K562 (cell line): ENCODE data around the gene IFNGR2. TPM values are rescaled to one million over a fixed set of nuclear protein-coding genes. Genes with fewer than 3 reads are reported as not detected.

Experiments
- DIDO1 ChIP-seq: fragments of 450-650 bp; IDR thresholded peaks from 2 replicates; pipeline ENCODE4 v1.6.1; 2016; ENCODE audit warnings: low read depth, missing biosample characterization, missing genetic modification characterization
- ELF1 ChIP-seq: fragments of 200-800 bp; sonication (Bioruptor generic); IDR thresholded peaks from 2 replicates; pipeline ENCODE4 v1.6.1; 2016; ENCODE audit warnings: missing genetic modification characterization, missing compliant biosample characterization
- FOXA3 ChIP-seq, 2 experiments: fragments of 450-650 bp in 1 of 2; sonication (generic) in 1 of 2; formaldehyde crosslinking; IDR thresholded peaks in 1 of 2; conservative IDR thresholded peaks in 1 of 2; 2 replicates each; pipeline versions ENCODE4 v1.4.0 to v1.8.0; 2020 to 2022; ENCODE audit warnings: mild to moderate bottlenecking in 2 of 2, missing genetic modification reagents in 1 of 2
- HDAC3 ChIP-seq: fragments of 450-650 bp; IDR thresholded peaks from 2 replicates; pipeline ENCODE4 v1.6.1; 2018; ENCODE audit warnings: borderline replicate concordance, mild to moderate bottlenecking, moderate library complexity; ENCODE audit not compliant: partially characterized antibody
- HMG20B ChIP-seq: fragments of 250-450 bp; sonication (Bioruptor Pico); IDR thresholded peaks from 2 replicates; pipeline ENCODE4 v1.5.0; 2021; ENCODE audit warnings: mild to moderate bottlenecking
- MYNN ChIP-seq, 2 experiments: sonication (generic); formaldehyde crosslinking in 1 of 2; IDR thresholded peaks; 2 replicates each; pipeline versions ENCODE4 v1.5.0 to v1.6.1; 2016 to 2020; ENCODE audit warnings: antibody characterized with exemption in 1 of 2, missing genetic modification reagents in 1 of 2
- NFIX ChIP-seq: fragments of 250-450 bp; sonication (Bioruptor Pico); IDR thresholded peaks from 2 replicates; pipeline ENCODE4 v1.4.0; 2020; ENCODE audit warnings: low read depth, mild to moderate bottlenecking, moderate library complexity
- NFRKB ChIP-seq: fragments of 450-650 bp; IDR thresholded peaks from 2 replicates; pipeline ENCODE4 v1.6.1; 2016; ENCODE audit warnings: low read depth
- RAD51 ChIP-seq: fragments of 450-650 bp; IDR thresholded peaks from 2 replicates; pipeline ENCODE4 v1.7.1; 2016; ENCODE audit warnings: low read depth, mild to moderate bottlenecking, borderline replicate concordance
- RBM22 ChIP-seq: fragments of 200-400 bp; formaldehyde crosslinking; IDR thresholded peaks from 2 replicates; pipeline ENCODE4 v1.6.1; 2018; ENCODE audit warnings: low read length, low read depth; ENCODE audit not compliant: poor library complexity, severe bottlenecking
- STAG1 ChIP-seq: sonication (generic); formaldehyde crosslinking; IDR thresholded peaks from 2 replicates; pipeline ENCODE4 v1.5.0; 2020; ENCODE audit warnings: missing genetic modification reagents, borderline replicate concordance
- TCF7L2 ChIP-seq: fragments of 150-350 bp; IDR thresholded peaks from 2 replicates; pipeline ENCODE4 v1.6.1; 2016; ENCODE audit warnings: low read depth, mild to moderate bottlenecking, low read length, moderate library complexity
- TSHZ1 ChIP-seq: fragments of 250-450 bp; sonication (Bioruptor Pico); IDR thresholded peaks from 2 replicates; pipeline ENCODE4 v1.4.0; 2020; ENCODE audit warnings: mild to moderate bottlenecking, moderate library complexity
- ZNF12 ChIP-seq: sonication (generic); formaldehyde crosslinking; IDR thresholded peaks from 2 replicates; pipeline ENCODE4 v1.4.0; 2020; ENCODE audit warnings: mild to moderate bottlenecking, missing genetic modification reagents
- ZNF24 ChIP-seq: fragments of 450-650 bp; IDR thresholded peaks from 2 replicates; pipeline ENCODE4 v1.6.1; 2016
- ZNF445 ChIP-seq: fragments of 250-450 bp; sonication (Bioruptor Pico); IDR thresholded peaks from 2 replicates; pipeline ENCODE4 v1.4.0; 2020; ENCODE audit warnings: low read depth, mild to moderate bottlenecking, moderate library complexity
- ZNF512 ChIP-seq: IDR thresholded peaks from 2 replicates; pipeline ENCODE4 v1.6.1; 2016; ENCODE audit warnings: missing genetic modification characterization, missing compliant biosample characterization
- ZNF785 ChIP-seq: fragments of 250-450 bp; sonication (Bioruptor Pico); IDR thresholded peaks from 2 replicates; pipeline ENCODE4 v1.4.0; 2020; ENCODE audit warnings: mild to moderate bottlenecking
- polyA plus RNA-seq, 8 experiments: library from polyadenylated mRNA; depleted of rRNA in 4 of 8; stranded (reverse) in 5 of 8; unstranded in 3 of 8; fragments of >200 nt; fragmentation: Nextera tagmentation in 2 of 8; fragmentation: Illumina TruSeq in 1 of 8; extraction: Ambion mirVana in 2 of 8; extraction: Trizol in 1 of 8; gene quantifications; 2 replicates each; pipeline versions ENCODE4 v1.2.1 to v1.2.3, GENCODE V29; 2011 to 2014; ENCODE audit warnings: inconsistent platforms in 1 of 8, missing spikeins in 1 of 8
- total RNA-seq, 7 experiments: library from RNA; depleted of rRNA in 6 of 7; stranded (reverse); fragments of >200 nt in 6 of 7; fragmentation: Illumina TruSeq in 2 of 7; extraction: Trizol in 2 of 7; gene quantifications; 2 replicates each; pipeline versions ENCODE4 v1.2.1 to v1.2.3, GENCODE V29; 2011 to 2021; ENCODE audit warnings: low replicate concordance in 1 of 7

IFNGR2 gene
- total and polyA plus RNA-seq, 9 of the 15 experiments (the other 6 are each of a cell fraction or from before 2014, with no cell fraction given) = 6.7 to 58.0 (median 28.5) TPM

GRCh38 chr21:33360881-33361602, 42.2 kb upstream of the IFNGR2 start (continued):
- TF ChIP-seq RBM22 (no peak), ZNF445 (CRISPR knock-in tag) (no peak), NFRKB (no peak), ZNF512 (tag) (no peak), STAG1 (peak; percentile 9; the same call in 1 of the 2 replicates), NFIX (no peak), DIDO1 (tag) (no peak), HMG20B (CRISPR knock-in tag) (no peak), ELF1 (peak; percentile 35; the same call in 1 of the 2 replicates), RAD51 (no peak), FOXA3 (CRISPR knock-in tag; conservative IDR thresholded peaks at IDR 0.05 in 1 of 2, IDR thresholded peaks at IDR 0.05 in 1 of 2) (0 out of 4 replicates have a peak, but pooled peaks have one; percentile 9 to 35), HDAC3 (no peak), TSHZ1 (CRISPR knock-in tag) (no peak), ZNF785 (no peak), TCF7L2 (no peak), ZNF24 (peak; percentile 62; the same call in 1 of the 2 replicates), MYNN (IDR thresholded peaks at IDR 0.05) (0 out of 2 replicates have a peak, but pooled peaks have one; percentile 62), MYNN (CRISPR knock-in tag; IDR thresholded peaks at IDR 0.05) (no peak), ZNF12 (CRISPR knock-in tag) (no peak)
